ENCODE measurements around the gene FLOT2.

DNA sequence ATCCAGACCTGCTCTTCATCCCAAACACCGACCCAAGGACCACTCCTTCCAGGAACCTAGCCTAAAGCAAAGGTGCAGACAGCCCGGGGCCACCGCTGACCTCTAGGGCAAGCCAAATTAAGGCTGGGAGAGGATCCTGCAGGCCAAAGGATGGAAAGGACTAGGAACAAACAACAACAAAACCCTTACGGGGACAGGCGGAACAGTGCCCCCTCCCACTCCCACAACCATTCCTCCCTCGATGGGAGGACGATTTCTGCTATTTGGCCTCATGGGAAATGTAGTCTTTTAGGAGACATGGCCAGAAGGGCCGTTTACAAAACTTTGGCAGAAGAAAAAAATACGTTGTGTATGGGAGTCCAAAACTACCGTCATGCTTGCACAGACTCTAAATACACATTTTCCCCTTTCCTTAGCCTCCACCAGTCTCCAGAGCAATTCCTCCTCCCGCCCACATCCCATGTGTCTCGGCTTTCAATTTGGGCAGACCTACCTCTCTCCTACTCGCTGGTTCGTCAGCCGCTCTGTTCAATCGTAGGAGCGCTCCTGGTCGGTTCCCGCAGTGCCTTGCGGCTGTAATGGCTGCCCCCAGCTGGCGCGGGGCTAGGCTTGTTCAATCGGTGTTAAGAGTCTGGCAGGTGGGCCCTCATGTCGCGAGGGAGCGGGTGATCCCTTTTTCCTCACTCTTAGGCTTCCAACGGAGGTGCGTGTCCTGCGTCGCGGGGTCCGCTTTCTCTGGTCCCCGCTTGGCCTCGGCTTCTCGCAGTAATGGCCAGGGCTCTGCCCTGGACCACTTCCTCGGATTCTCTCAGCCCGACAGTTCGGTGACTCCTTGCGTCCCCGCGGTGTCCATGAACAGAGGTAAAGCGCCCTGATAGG is 42.8 kb downstream of the FLOT2 start, which contains the start of gene ERAL1:
- TF ChIP-seq CTCF (IDR thresholded peaks at IDR 0.05; ENCODE audit: low read depth, low read length, poor library complexity, severe bottlenecking) = no peak
- no peak for TF ChIP-seq EZH2phosphoT487 (IDR thresholded peaks at IDR 0.05; ENCODE audit: borderline replicate concordance, low read length)

All from DOHH2 (cell line).